H9 (cell line): Measurements from ENCODE around the gene PMS1. TPM values are rescaled to one million over a fixed set of nuclear protein-coding genes. Genes with fewer than 3 reads are reported as not detected.

Source experiments
- DNase-seq: peaks from one replicate; pipeline ENCODE4 v3.0.0-alpha.2; 2017
- H2AFZ ChIP-seq: one replicate; pipeline ENCODE4 v1.6.1; 2013; ENCODE audit warnings: mild to moderate bottlenecking, low read length, control low read depth, moderate library complexity
- H2AK5ac ChIP-seq: 2 replicates; pipeline ENCODE4 v1.6.1; 2013; ENCODE audit warnings: low read length, control low read depth, mixed read lengths; ENCODE audit not compliant: insufficient read length
- H2BK120ac ChIP-seq: one replicate; pipeline ENCODE4 v1.6.1; 2013; ENCODE audit warnings: low read depth, mild to moderate bottlenecking, low read length, control low read depth, inconsistent platforms; ENCODE audit not compliant: poor library complexity, severe bottlenecking
- H2BK12ac ChIP-seq: 2 replicates; pipeline ENCODE4 v1.6.1; 2013; ENCODE audit warnings: low read length, control low read depth, mixed read lengths, low read depth; ENCODE audit not compliant: insufficient read length
- H2BK15ac ChIP-seq: 2 replicates; pipeline ENCODE4 v1.6.1; 2013; ENCODE audit warnings: low read depth, low read length, control low read depth
- H2BK20ac ChIP-seq: one replicate; pipeline ENCODE4 v1.6.1; 2013; ENCODE audit warnings: low read depth, mild to moderate bottlenecking, low read length, control low read depth, inconsistent platforms; ENCODE audit not compliant: poor library complexity, severe bottlenecking
- H2BK5ac ChIP-seq: 2 replicates; pipeline ENCODE4 v1.6.1; 2013; ENCODE audit warnings: low read length, control low read depth, mixed read lengths; ENCODE audit not compliant: insufficient read length
- H3K14ac ChIP-seq: 2 replicates; pipeline ENCODE4 v1.6.1; 2013; ENCODE audit warnings: low read length, control low read depth; ENCODE audit not compliant: insufficient read depth
- H3K18ac ChIP-seq: 2 replicates; pipeline ENCODE4 v1.6.1; 2013; ENCODE audit warnings: low read depth, mild to moderate bottlenecking, mixed read lengths, low read length, control low read depth; ENCODE audit not compliant: insufficient read length
- H3K23ac ChIP-seq: 2 replicates; pipeline ENCODE4 v1.6.1; 2013; ENCODE audit warnings: low read length, control low read depth, mixed read lengths, low read depth; ENCODE audit not compliant: insufficient read length
- H3K23me2 ChIP-seq: 2 replicates; pipeline ENCODE4 v1.6.1; 2013; ENCODE audit warnings: low read depth, mild to moderate bottlenecking, mixed read lengths, low read length, control low read depth; ENCODE audit not compliant: insufficient read length, poor library complexity, severe bottlenecking
- H3K27ac ChIP-seq: 2 replicates; pipeline ENCODE4 v1.5.1; 2013; ENCODE audit warnings: low read length, control low read depth, mixed read lengths, low read depth; ENCODE audit not compliant: insufficient read length
- H3K27me3 ChIP-seq: 2 replicates; pipeline ENCODE4 v1.6.1; 2013; ENCODE audit warnings: low read length, control low read depth, inconsistent platforms; ENCODE audit not compliant: insufficient read depth
- H3K4ac ChIP-seq: 2 replicates; pipeline ENCODE4 v1.6.1; 2013; ENCODE audit warnings: low read depth, mild to moderate bottlenecking, control low read depth, inconsistent platforms, low read length, moderate library complexity
- H3K4me1 ChIP-seq: 2 replicates; pipeline ENCODE4 v1.6.1; 2013; ENCODE audit warnings: low read length, control low read depth, inconsistent platforms; ENCODE audit not compliant: insufficient read depth
- H3K4me2 ChIP-seq: 2 replicates; pipeline ENCODE4 v1.6.1; 2013; ENCODE audit warnings: low read length, control low read depth, mixed read lengths; ENCODE audit not compliant: insufficient read length, insufficient read depth
- H3K56ac ChIP-seq: 2 replicates; pipeline ENCODE4 v1.6.1; 2013; ENCODE audit warnings: low read depth, mild to moderate bottlenecking, mixed read lengths, low read length, control low read depth; ENCODE audit not compliant: insufficient read length
- H3K79me1 ChIP-seq: 2 replicates; pipeline ENCODE4 v1.6.1; 2013; ENCODE audit warnings: low read depth, mild to moderate bottlenecking, moderate library complexity, low read length, control low read depth, inconsistent platforms; ENCODE audit not compliant: insufficient read depth, poor library complexity, severe bottlenecking
- H3K79me2 ChIP-seq: 2 replicates; pipeline ENCODE4 v1.6.1; 2013; ENCODE audit warnings: low read length, control low read depth, inconsistent platforms; ENCODE audit not compliant: insufficient read depth
- H3K9ac ChIP-seq: 2 replicates; pipeline ENCODE4 v1.6.1; 2013; ENCODE audit warnings: low read length, control low read depth, mixed read lengths; ENCODE audit not compliant: insufficient read length; ENCODE audit errors: extremely low read depth
- H3K9me3 ChIP-seq: one replicate; pipeline ENCODE4 v1.6.1; 2013; ENCODE audit warnings: low read depth, low read length, inconsistent platforms; ENCODE audit not compliant: control insufficient read depth
- H3T11ph ChIP-seq: one replicate; pipeline ENCODE4 v1.6.1; 2013; ENCODE audit warnings: mild to moderate bottlenecking, low read length, control low read depth, inconsistent platforms
- H4K20me1 ChIP-seq: one replicate; pipeline ENCODE4 v1.6.1; 2013; ENCODE audit not compliant: control insufficient read depth, insufficient read length, insufficient read depth
- H4K5ac ChIP-seq: 2 replicates; pipeline ENCODE4 v1.6.1; 2013; ENCODE audit warnings: low read depth, mild to moderate bottlenecking, mixed read lengths, low read length, control low read depth; ENCODE audit not compliant: insufficient read length
- H4K8ac ChIP-seq: replicated peaks from 2 replicates; pipeline ENCODE4 v1.6.1; 2013; ENCODE audit warnings: low read length, control low read depth, mixed read lengths, low read depth; ENCODE audit not compliant: insufficient read length
- H4K91ac ChIP-seq: 2 replicates; pipeline ENCODE4 v1.6.1; 2013; ENCODE audit warnings: low read depth, mild to moderate bottlenecking, moderate library complexity, mixed read lengths, low read length, control low read depth; ENCODE audit not compliant: insufficient read length
- H3K27ac Mint-ChIP-seq, 3 experiments: 2 replicates in 2 of 3; 3 replicates in 1 of 3; pipeline ENCODE4 v1.8.0; 2020 to 2021; ENCODE audit warnings: mixed read lengths in 3 of 3, mild to moderate bottlenecking in 1 of 3, moderate library complexity in 1 of 3
- H3K27me3 Mint-ChIP-seq: 2 replicates; pipeline ENCODE4 v1.8.0; 2021; ENCODE audit warnings: low read depth, mild to moderate bottlenecking, moderate library complexity, mixed read lengths
- H3K36me3 Mint-ChIP-seq, 3 experiments: 2 replicates in 2 of 3; 3 replicates in 1 of 3; pipeline ENCODE4 v1.8.0; 2020 to 2021; ENCODE audit warnings: low read depth in 3 of 3, mixed read lengths in 3 of 3; ENCODE audit not compliant: insufficient read depth in 1 of 3
- H3K4me1 Mint-ChIP-seq, 2 experiments: 2 replicates each; pipeline ENCODE4 v1.8.0; 2020; ENCODE audit warnings: mixed read lengths in 2 of 2
- H3K4me3 Mint-ChIP-seq, 2 experiments: 2 replicates in 1 of 2; 3 replicates in 1 of 2; pipeline ENCODE4 v1.8.0; 2020 to 2021; ENCODE audit warnings: mild to moderate bottlenecking in 2 of 2, mixed read lengths in 2 of 2, moderate library complexity in 1 of 2
- H3K9me3 Mint-ChIP-seq, 2 experiments: 2 replicates in 1 of 2; 3 replicates in 1 of 2; pipeline ENCODE4 v1.8.0; 2020; ENCODE audit warnings: mild to moderate bottlenecking in 2 of 2, mixed read lengths in 2 of 2, moderate library complexity in 1 of 2
- CTCF ChIP-seq: fragments of 200-600 bp; sonication (generic); conservative IDR thresholded peaks from 3 replicates; pipeline ENCODE4 v1.8.0; 2021; ENCODE audit warnings: antibody characterized with exemption, mild to moderate bottlenecking
- WGBS: extraction: QIAGEN DNeasy Blood & Tissue Kit; methylation state at CpG from one replicate; pipeline ENCODE4 v1.1.7; 2013; ENCODE audit warnings: missing lambda C conversion rate, low lambda C conversion rate, mixed read lengths; ENCODE audit not compliant: insufficient read length; ENCODE audit errors: extremely low coverage; 5-methylcytosine and 5-hydroxymethylcytosine counted together
- total RNA-seq: library from RNA; stranded (reverse); gene quantifications from 2 replicates; pipeline ENCODE4 v1.2.1, GENCODE V29; 2021

The PMS1 gene
- total RNA-seq, 1 experiment from 2014 or later, result 47.2 TPM

GRCh38 chr2:189870381-189871085, 86.3 kb downstream of the PMS1 start:
- no peak overlapping the region for H3K9ac ChIP-seq

More at GRCh38 chr2:189870381-189871085, 86.3 kb downstream of the PMS1 start:
- H3K79me2 ChIP-seq, result no peaks in the 10 kb centered on the region
- Mint-ChIP-seq H3K9me3 (no peaks in the 10 kb centered on the region), H3K36me3 (peaks cover 1 to 29% (median 24%) of the 10 kb centered on the region in 3 experiments; a peak in 6 of 7 replicates), H3K27me3 (no peaks in the 10 kb centered on the region), H3K4me3 (no peak overlapping the region), H3K27ac (no peak overlapping the region), H3K4me1 (no peaks in the 10 kb centered on the region)
- H2AFZ ChIP-seq, result no peak overlapping the region
- no peaks in the 10 kb centered on the region for H3K9me3 ChIP-seq
- no peak overlapping the region for H2AK5ac ChIP-seq
- no peaks in the 10 kb centered on the region for H3K27me3 ChIP-seq
- no peaks in the 10 kb centered on the region for H3K23me2 ChIP-seq
- no peak for TF ChIP-seq CTCF
- no peak overlapping the region for H3K56ac ChIP-seq
- no peaks in the 10 kb centered on the region for H3K79me1 ChIP-seq
- no peak overlapping the region for H3K27ac ChIP-seq
- no peak overlapping the region for H3K4me2 ChIP-seq
- no peak overlapping the region for H4K91ac ChIP-seq
- no peaks in the 10 kb centered on the region for H3K4me1 ChIP-seq
- no peak overlapping the region for H2BK15ac ChIP-seq
- no peak overlapping the region for H3K23ac ChIP-seq
- no peak overlapping the region for H3T11ph ChIP-seq
- no peak overlapping the region for H3K14ac ChIP-seq
- no peaks in the 10 kb centered on the region for H4K20me1 ChIP-seq
- H3K4ac ChIP-seq, result no peak overlapping the region
- no peak overlapping the region for H2BK120ac ChIP-seq
- H2BK5ac ChIP-seq, result no peak overlapping the region
- no peak overlapping the region for H2BK12ac ChIP-seq
- no peak overlapping the region for H4K5ac ChIP-seq
- WGBS, result no CpG with 5 or more reads among the region's 5 CpGs
- no peak overlapping the region for H4K8ac ChIP-seq
- no peak for DNase-seq
- H3K18ac ChIP-seq, result no peak overlapping the region
- no peak overlapping the region for H2BK20ac ChIP-seq
